ENCODE data around the gene DYNLT4. TPM values are rescaled to one million over a fixed set of nuclear protein-coding genes. Genes with fewer than 3 reads are reported as not detected.

DYNLT4 gene
- total and polyA plus RNA-seq, 2 of the 8 experiments (the other 6 are each of a cell fraction or from before 2014, with no cell fraction given): 0.29 TPM; not detected in 1

GRCh38 chr1:44785501-44786137, 21.5 kb downstream of the DYNLT4 start:
- Histone ChIP-seq H3K14ac (ENCODE audit: insufficient read length) (no peak overlapping the region), H3K18ac (ENCODE audit: extremely low read depth, low read length) (peak overlapping the region; percentile 5; the same call in 1 of the 2 replicates), H3K36me3 (ENCODE audit: control insufficient read depth in 2 of 4, insufficient read depth in 4 of 4, low read length in 3 of 4) (peaks cover 0 to 7% (median 0%) of the 10 kb centered on the region in 4 experiments; a peak in 2 of 8 replicates), H3K4me2 (ENCODE audit: insufficient read depth in 1 of 2, low read depth in 2 of 2, low read length in 2 of 2) (peak overlapping the region; percentile 64 to 74), H3K9ac (replicated peaks in 1 of 4; ENCODE audit: extremely low read depth in 1 of 4, low read depth in 3 of 4, low read length in 3 of 4) (no peak overlapping the region; a peak in 1 of 7 replicates), H3K79me2 (ENCODE audit: control insufficient read depth in 1 of 2, insufficient read depth in 2 of 2, low read length in 2 of 2) (no peaks in the 10 kb centered on the region), H3K27me3 (replicated peaks in 1 of 4; ENCODE audit: control insufficient read depth in 3 of 4, extremely low read depth in 1 of 4, insufficient read depth in 3 of 4, low read length in 3 of 4) (peaks cover 0 to 7% (median 2%) of the 10 kb centered on the region in 4 experiments; a peak in 3 of 7 replicates), H3K4me1 (replicated peaks in 1 of 4; ENCODE audit: control insufficient read depth in 3 of 4, insufficient read depth in 4 of 4, low read length in 3 of 4) (peaks cover 4 to 18% (median 14%) of the 10 kb centered on the region in 4 experiments), H3K27ac (ENCODE audit: low read depth, low read length) (no peak overlapping the region), H3K23me2 (ENCODE audit: low read depth, low read length) (peaks cover 6% of the 10 kb centered on the region; the same call in 1 of the 2 replicates), H2BK12ac (ENCODE audit: low read depth, low read length) (peak overlapping the region; percentile 77), H4K8ac (ENCODE audit: extremely low read depth, insufficient read depth, low read length) (peak overlapping the region; percentile 81; the same call in 1 of the 2 replicates), H3K4me3 (ENCODE audit: extremely low read depth in 1 of 4, insufficient read depth in 2 of 4, low read depth in 3 of 4, low read length in 4 of 4) (peak overlapping the region in 2 of 4 experiments; percentile 55 to 58; a peak in 3 of 8 replicates), H2BK120ac (replicated peaks; ENCODE audit: low read depth, low read length) (no peak overlapping the region), H3K56ac (replicated peaks; ENCODE audit: insufficient read length, low read depth, low read length) (no peak overlapping the region), H2BK20ac (ENCODE audit: low read length) (peak overlapping the region; percentile 52; the same call in 1 of the 2 replicates), H2BK5ac (ENCODE audit: low read depth, low read length) (no peak overlapping the region), H2AK5ac (ENCODE audit: low read depth, low read length) (peak overlapping the region; percentile 91; the same call in 1 of the 2 replicates), H2BK15ac (ENCODE audit: low read length) (peak overlapping the region; percentile 84), H3K79me1 (ENCODE audit: low read depth, low read length) (0 out of 2 replicates have a peak, but pooled peaks cover 2% of the 10 kb centered on the region), H4K20me1 (replicated peaks in 1 of 2; ENCODE audit: control insufficient read depth in 1 of 2, insufficient read depth in 2 of 2, low read length in 2 of 2) (no peaks in the 10 kb centered on the region), H4K91ac (replicated peaks; ENCODE audit: insufficient read length, low read length) (no peak overlapping the region), H2AFZ (ENCODE audit: low read length) (no peak overlapping the region), H4K5ac (ENCODE audit: insufficient read length, low read depth, low read length) (no peak overlapping the region), H3K9me3 (ENCODE audit: insufficient read depth in 2 of 2, low read depth in 1 of 2, low read length in 1 of 2) (no peaks in the 10 kb centered on the region), H3K4ac (replicated peaks; ENCODE audit: insufficient read length, low read depth, low read length) (no peak overlapping the region), H3K23ac (ENCODE audit: insufficient read length) (no peak overlapping the region)
- DNase-seq (ENCODE audit: low read depth in 1 of 2, low spot score in 2 of 2) (no peak), FAIRE-seq (no peak)
- ChIA-PET CTCF (ENCODE audit: partially characterized antibody) (interaction anchor here (0.5 to 10.4 kb wide), 22 partner anchors 8 to 645 kb away, joined by 3 to 67 read pairs (median 4); partner anchors contain the start of genes BTBD19, PLK3, RNU5D-1 and RPS8), POLR2A (ENCODE audit: partially characterized antibody) (interaction anchor here (0.6 to 23.6 kb wide), 11 partner anchors 8 to 59 kb away, joined by 3 to 428 read pairs (median 8); partner anchors contain the start of genes BTBD19, DYNLT4, PLK3 and RNU5D-1)
- WGBS, 2 experiments (ENCODE audit: extremely low coverage in 1 of 2, insufficient coverage in 1 of 2, insufficient read length in 1 of 2, insufficient replicate concordance in 2 of 2, low coverage in 1 of 2, low lambda C conversion rate in 2 of 2, missing lambda C conversion rate in 1 of 2): 32% methylated on average over 11 of the region's 11 CpGs; no CpG with 5 or more reads in 1 of the 2 experiments
